Endothelial cell of umbilical vein (primary cell): ENCODE measurements around the gene MMP23B.

ENCODE experiments used
- CTCF ChIP-seq, 2 donors: IDR thresholded peaks; 1 replicate in 1 of 2; 2 replicates in 1 of 2; pipeline ENCODE4 v1.5.1; 2011; ENCODE audit warnings: low read length in 2 of 2, mild to moderate bottlenecking in 2 of 2, moderate library complexity in 2 of 2, control low read depth in 1 of 2, inconsistent platforms in 1 of 2, low read depth in 1 of 2; ENCODE audit not compliant: insufficient read depth in 1 of 2; ENCODE audit errors: extremely low read depth in 1 of 2
- FOS ChIP-seq: IDR thresholded peaks from 2 replicates; pipeline ENCODE4 v1.6.1; 2011; ENCODE audit warnings: mild to moderate bottlenecking, low read length, moderate library complexity, borderline replicate concordance; ENCODE audit not compliant: insufficient read depth
- JUN ChIP-seq: IDR thresholded peaks from 2 replicates; pipeline ENCODE4 v1.6.1; 2011; ENCODE audit warnings: borderline replicate concordance, low read depth; ENCODE audit not compliant: insufficient read length, insufficient read depth
- POLR2A ChIP-seq: IDR thresholded peaks from 2 replicates; pipeline ENCODE4 v1.6.1; 2012; ENCODE audit warnings: low read depth, mild to moderate bottlenecking, control low read depth, low read length
- POLR2AphosphoS5 ChIP-seq: IDR thresholded peaks from 2 replicates; pipeline ENCODE4 v1.6.1; 2012; ENCODE audit warnings: low read depth, mild to moderate bottlenecking, control low read depth, low read length, moderate library complexity; ENCODE audit not compliant: insufficient read depth

- no peak for TF ChIP-seq POLR2A
- no peak for TF ChIP-seq CTCF (IDR thresholded peaks at IDR 0.05; ENCODE audit: extremely low read depth in 1 of 2, insufficient read depth in 1 of 2, low read depth in 1 of 2, low read length in 2 of 2)
- no peak for TF ChIP-seq JUN
- no peak for TF ChIP-seq POLR2AphosphoS5
- no peak for TF ChIP-seq FOS
These were observed 8.8 kb upstream of the MMP23B start for GRCh38 chr1:1623181-1623630.
